ENCODE data around the gene NF1.

Gene NF1

DNA sequence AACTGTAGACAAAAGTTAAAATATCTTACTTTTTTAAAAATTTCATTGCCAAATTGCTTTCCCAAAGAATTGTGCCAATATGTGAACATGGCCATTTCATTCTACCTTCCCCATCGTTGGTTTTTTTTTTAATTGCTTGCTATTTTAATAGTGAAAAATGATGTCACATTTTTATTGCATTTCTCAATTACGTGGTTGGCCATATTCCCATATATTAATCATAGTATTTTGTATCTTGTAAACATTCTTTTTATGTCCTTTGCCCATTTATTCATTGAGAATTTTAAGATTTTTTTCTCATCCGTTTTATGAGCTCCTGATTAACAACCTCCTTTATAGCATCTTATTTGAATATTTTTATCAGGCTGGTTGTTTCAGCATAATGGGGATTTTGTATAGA lies 195.0 kb downstream of the NF1 start:
- no peak for DNase-seq (ENCODE audit: low read depth in 1 of 2, low spot score in 1 of 2)

DNA sequence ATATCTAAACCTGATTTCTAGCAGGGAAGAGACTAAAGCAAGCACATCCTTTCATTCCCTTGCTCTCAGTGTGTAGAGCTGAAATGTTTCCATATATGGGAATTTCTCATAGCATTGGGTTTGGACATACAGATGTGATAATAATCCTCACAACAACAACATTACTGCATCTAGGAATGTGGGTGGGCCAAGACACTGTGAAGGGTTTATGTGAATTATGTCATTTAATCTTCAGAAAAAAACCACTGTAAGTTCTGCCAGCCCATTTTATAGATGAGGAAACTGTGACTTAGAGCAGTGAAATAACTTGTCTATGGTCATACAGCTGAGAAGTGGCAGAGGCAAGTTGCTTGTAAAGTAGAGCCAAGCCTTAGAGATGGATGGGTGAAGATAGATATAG lies 197.0 kb downstream of the NF1 start:
- DNase-seq (ENCODE audit: low read depth in 1 of 2, low spot score in 1 of 2) = no peak

DNA sequence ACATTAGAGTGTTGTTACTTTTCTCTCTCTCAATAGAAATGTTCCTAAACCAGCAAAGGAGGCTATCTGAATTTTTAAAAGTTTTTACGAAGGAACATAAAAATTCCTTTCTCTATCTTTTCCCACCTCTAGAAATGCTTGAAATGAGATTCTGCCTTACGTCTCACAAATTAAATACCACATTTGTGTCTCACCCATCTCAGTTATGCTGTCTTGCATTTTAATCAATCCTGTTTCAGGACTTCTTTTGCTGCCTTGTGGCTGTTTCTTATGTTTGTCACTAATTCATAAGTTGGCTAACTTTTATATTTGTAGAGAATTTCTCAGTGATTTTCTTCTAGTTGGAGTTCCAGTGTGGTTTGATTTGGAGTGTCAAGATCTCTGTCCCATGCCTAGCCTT lies 198.8 kb downstream of the NF1 start:
- DNase-seq (ENCODE audit: low read depth in 1 of 2, low spot score in 1 of 2) = no peak

GRCh38 chr17:31294231-31294630 lies 199.5 kb downstream of the NF1 start:
- DNase-seq (ENCODE audit: low read depth in 1 of 2, low spot score in 1 of 2) = no peak

DNA sequence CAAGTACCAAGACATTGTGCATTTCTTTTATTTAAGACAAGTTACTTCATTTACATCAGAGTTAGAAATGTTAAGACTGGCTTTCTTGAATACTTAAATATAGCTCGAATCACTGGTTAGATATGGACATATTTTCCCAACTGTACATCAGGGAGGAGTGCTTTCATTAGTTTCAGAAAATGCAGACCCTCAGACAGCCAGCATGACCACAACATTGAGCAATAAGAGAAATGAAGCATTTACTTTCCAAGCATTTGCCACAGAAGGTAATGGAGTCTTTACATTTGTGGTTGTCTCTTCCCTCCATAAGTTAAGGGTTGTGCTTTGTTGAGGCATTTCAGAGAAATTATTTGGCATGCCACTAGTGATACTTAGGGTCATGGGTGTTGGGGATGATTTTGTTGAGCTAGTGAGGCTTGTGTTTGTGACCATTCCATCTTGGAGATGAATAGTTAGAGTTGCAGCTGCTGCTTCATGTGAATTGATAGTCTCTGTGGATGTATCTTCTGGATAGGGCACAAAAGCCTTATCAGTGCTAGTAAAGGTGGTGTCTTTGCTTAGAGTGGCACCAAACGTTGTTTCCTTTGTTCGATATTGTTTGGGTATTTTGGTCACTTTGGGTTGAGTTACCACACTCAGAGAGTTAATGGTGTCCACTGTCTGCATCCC lies 200.2 kb downstream of the NF1 start:
- DNase-seq (ENCODE audit: low read depth in 1 of 2, low spot score in 1 of 2) = no peak

DNA sequence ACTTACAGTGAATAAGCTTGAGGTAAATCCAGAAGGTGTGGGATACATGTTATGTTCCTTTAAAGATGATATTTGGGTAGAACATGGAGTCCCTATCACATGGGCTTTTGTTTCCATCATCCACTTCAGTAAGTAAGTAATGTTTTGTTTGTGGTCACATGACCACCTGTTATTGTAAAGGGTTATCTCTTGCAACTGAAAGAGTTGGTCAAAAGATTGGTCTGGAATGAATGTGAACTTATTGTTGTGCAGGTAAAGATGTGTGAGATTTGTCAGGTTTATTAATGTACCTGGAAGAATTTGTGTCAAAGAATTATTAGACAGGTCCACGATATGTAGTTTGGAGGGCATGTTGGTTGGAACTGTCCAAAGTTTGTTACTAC lies 200.7 kb downstream of the NF1 start:
- DNase-seq (ENCODE audit: low read depth in 1 of 2, low spot score in 1 of 2) = no peak

DNA sequence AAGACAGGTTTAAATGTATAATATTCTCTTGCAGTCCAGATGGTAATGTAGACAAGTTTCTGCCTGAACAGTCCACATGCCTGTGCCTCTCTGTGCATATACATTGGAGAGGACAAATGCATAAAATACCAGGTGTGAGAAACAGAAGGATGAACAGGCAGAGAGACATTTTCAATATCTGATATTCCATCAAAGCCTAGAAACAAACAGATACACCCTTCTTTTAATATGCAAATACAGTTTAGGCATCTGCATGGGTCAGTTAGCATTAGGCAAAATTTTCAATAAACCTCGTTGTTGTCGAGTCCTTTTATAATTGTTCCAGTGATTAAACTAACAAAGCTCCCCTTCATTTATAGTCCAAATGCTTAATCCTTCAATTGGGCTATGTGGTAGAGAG lies 201.4 kb downstream of the NF1 start:
- DNase-seq (ENCODE audit: low read depth in 1 of 2, low spot score in 1 of 2) = no peak

- no peak for DNase-seq (ENCODE audit: low read depth in 1 of 2, low spot score in 1 of 2)
These were observed 202.3 kb downstream of the NF1 start, which contains the start of gene OMG for GRCh38 chr17:31297090-31297489. OMG (minus strand) TSS chr17:31297239; CDS start chr17:31296331, 908 bp downstream.

DNA sequence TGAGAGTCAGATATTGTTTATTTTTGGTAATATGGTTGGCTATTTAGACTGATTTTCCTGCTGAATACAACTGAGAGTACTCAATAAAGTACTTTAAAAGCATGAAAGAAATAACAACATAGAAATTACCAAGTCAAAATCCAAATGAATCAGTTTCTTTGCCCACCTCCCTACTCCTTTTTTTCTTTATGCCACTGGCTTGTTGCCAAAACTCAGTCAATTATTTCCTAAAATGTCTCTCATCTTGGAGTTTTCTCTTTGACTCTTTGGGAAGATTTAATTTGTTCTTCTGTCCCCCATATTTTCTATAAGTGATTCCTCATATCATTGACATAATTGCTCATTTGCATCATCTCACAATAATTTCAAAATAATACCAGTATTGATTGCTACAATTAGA lies 204.8 kb downstream of the NF1 start:
- no peak for DNase-seq (ENCODE audit: low read depth in 1 of 2, low spot score in 1 of 2)

- no peak for DNase-seq (ENCODE audit: low read depth in 1 of 2, low spot score in 1 of 2)
These were observed 212.9 kb downstream of the NF1 start for GRCh38 chr17:31307640-31308039.

- no peak for DNase-seq (ENCODE audit: low read depth in 1 of 2, low spot score in 1 of 2)
These were observed 213.9 kb downstream of the NF1 start for GRCh38 chr17:31308372-31309334.

DNA sequence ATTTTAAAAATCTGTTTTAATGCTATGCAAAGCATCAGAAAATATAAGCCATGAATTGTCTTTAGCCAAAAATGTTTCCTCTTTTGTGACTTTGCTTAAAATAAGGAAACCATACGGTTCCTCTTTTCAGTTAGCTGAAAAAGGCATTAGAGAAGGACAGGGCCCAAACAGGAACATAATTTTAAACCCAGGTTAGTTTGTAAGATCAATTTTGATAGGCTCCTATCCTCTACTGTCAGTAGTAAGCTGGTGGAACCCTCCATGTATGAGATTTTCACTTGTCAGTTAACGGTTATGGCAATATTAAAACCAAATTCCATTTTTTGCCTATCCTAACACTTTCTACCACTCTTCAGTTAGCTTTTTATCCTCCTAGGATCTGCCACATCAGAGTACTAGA lies 214.8 kb downstream of the NF1 start:
- DNase-seq (ENCODE audit: low read depth in 1 of 2, low spot score in 1 of 2) = no peak

- DNase-seq (ENCODE audit: low read depth in 1 of 2, low spot score in 1 of 2) = peak in 1 of 2 donors; percentile 26
These were observed 215.5 kb downstream of the NF1 start for GRCh38 chr17:31310260-31310659.

DNA sequence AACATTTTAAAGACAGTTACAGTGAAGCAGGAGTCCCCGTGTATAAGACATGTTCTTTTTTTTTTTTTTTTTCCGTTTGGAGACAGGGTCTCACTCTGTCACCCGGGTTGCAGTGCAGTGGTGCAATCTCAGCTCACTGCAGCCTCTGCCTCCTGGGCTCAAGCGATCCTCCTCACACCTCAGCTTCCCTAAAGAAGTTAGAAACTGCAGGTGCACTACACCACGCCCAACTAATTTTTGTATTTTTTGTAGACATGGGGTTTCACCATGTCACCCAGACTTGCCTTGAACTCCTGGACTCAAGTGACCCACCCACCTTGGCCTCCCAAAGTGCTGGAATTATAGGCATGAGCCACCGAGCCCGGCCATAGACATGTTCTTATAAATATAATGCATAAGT lies 216.1 kb downstream of the NF1 start:
- no peak for DNase-seq (ENCODE audit: low read depth in 1 of 2, low spot score in 1 of 2)

GRCh38 chr17:31311526-31311925 lies 216.7 kb downstream of the NF1 start:
- DNase-seq (ENCODE audit: low read depth in 1 of 2, low spot score in 1 of 2) = no peak

GRCh38 chr17:31312223-31312622 lies 217.4 kb downstream of the NF1 start:
- DNase-seq (ENCODE audit: low read depth in 1 of 2, low spot score in 1 of 2) = peak in 1 of 2 donors; percentile 17

- DNase-seq (ENCODE audit: low read depth in 1 of 2, low spot score in 1 of 2) = no peak
These were observed 219.4 kb downstream of the NF1 start, which contains the start of gene EVI2B for GRCh38 chr17:31313982-31314781. EVI2B (minus strand) TSS chr17:31314054; CDS start chr17:31305609, 8,445 bp downstream.

DNA sequence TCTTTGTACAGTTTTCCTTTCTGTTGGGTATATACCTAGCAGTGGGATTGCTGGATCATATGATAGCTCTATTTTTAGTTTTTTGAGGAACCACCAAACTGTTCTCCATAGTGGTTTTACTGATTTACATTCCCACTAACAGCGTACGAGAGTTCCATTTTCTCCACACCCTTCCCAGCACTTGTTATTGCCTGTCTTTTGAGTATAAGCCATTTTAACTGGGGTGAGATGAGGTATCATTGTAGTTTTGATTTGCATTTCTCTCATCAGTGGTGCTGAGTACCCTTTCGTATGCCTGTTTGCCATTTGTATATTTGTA lies 220.0 kb downstream of the NF1 start:
- DNase-seq (ENCODE audit: low read depth in 1 of 2, low spot score in 1 of 2) = no peak

DNA sequence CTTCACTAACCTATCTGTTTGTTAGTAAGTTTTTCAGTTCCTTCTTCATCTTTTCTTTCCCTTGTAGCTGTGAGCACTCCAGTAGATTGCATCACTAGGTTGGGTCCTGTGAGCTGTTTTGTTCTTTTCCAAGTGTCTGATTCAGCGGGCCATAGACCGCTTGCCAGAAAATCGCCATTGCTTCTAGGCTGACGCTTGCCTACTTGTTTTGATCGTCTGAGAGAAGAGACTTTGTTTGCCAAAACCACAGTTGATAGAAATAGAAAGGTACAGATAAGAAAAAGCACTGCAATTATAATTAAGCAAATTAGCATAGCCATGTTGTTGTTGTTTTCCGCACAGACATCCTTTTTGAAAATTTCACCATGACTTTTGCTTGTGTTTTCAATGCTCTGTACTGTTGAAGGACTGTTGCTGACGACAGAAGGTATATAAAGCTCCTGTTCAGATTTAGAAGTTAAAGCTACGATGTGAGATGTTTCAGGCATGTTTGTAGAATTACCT lies 223.6 kb downstream of the NF1 start:
- DNase-seq (ENCODE audit: low read depth in 1 of 2, low spot score in 1 of 2) = peak; percentile 13 to 31

DNA sequence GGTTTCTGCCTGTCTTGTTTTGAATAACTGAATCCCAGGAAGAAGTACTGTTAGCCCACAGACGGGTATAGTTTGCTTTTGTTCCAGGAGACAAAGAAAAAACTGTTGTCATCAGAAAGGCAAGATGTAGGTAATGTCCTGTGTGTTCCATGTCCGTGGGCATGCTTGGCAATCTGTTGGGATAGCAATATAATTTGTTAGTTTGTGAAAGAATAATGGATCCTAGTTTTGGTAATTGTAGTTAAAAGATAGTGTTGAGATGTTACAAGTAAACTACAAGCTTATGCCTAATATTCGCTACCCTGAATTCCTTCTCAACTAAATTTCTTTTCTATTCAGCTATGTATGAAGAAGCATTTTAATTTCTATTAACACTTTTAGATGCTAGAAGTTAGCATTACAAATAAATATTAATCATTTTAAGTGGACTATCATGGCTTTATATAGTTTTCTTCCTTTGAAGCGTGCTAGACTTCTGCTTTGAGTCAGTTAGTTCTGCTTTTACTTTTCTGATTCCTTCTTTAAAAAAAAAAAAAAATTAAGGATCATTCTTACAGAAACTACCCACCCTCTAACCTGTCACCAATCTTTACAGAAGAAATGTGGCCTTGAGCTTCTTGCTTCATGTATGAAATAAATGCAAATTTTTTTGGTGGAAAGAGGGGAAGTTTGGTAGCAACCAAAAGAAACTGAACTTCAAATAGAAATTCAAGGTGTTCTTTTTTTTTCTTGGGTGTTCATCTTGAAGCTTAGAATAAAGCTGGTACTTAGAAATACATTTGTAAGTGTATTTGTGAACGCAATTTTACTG lies 224.3 kb downstream of the NF1 start:
- DNase-seq (ENCODE audit: low read depth in 1 of 2, low spot score in 1 of 2) = no peak

DNA sequence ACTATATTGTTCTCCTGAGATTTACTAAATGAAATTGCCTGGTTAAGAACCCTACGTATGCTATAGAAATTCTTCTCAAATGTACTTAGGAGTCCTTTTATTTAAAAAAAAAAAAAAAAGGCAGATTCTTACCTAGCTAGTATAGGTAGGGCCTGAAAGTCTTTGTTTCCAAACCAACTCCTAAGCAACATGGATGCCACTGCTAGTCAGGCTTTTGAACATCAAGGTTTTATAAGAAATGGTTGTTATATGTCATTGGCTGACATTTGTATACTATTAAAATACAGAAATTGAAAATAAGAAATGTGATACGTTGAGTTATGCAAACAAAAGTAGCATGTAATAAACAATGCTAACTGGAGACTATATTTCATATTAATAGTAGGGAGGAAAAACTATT lies 225.5 kb downstream of the NF1 start:
- DNase-seq (ENCODE audit: low read depth in 1 of 2, low spot score in 1 of 2) = no peak
